ENCODE data around the gene S100A8. TPM values are rescaled to one million over a fixed set of nuclear protein-coding genes. Genes with fewer than 3 reads are reported as not detected.

Gene S100A8
- total RNA-seq, 1 experiment from 2014 or later, result not detected

- no TSS peak for BruUV-seq (replicated peaks)
- Histone ChIP-seq H3K4me1 (ENCODE audit: control insufficient read depth, insufficient read depth, low read length) (no peaks in the 10 kb centered on the region), H3K4me3 (ENCODE audit: low read depth in 2 of 2, low read length in 2 of 2) (no peak overlapping the region), H3K27me3 (ENCODE audit: control insufficient read depth, insufficient read depth, low read length) (peaks cover 14% of the 10 kb centered on the region), H3K36me3 (ENCODE audit: control insufficient read depth, insufficient read depth, low read length) (no peaks in the 10 kb centered on the region), H3K27ac (ENCODE audit: low read length) (no peak overlapping the region), H3K9me3 (ENCODE audit: control insufficient read depth, insufficient read depth, low read depth, low read length) (no peaks in the 10 kb centered on the region)
- in situ Hi-C loops (cut with HindIII; ENCODE audit: low pct_unique_long_range_greater_than_20kb, low sequenced_read_pairs) (no loop called here), intact Hi-C loops (cut with micrococcal nuclease; ENCODE audit: unreplicated experiment) (no loop called here)
- no peak for DNase-seq (ENCODE audit: low read depth, low spot score)
- TF ChIP-seq TCF7L2 (IDR thresholded peaks at IDR 0.05; ENCODE audit: low read depth, low read length), result no peak
- TF ChIP-seq CTCF (IDR thresholded peaks at IDR 0.05), result no peak
- no peak for TF ChIP-seq SIN3A (IDR thresholded peaks at IDR 0.05; ENCODE audit: borderline replicate concordance, insufficient read depth, low read depth, low read length)
- no peak for TF ChIP-seq POLR2AphosphoS5 (IDR thresholded peaks at IDR 0.05; ENCODE audit: low read depth, low read length)
- no peak for TF ChIP-seq REST (IDR thresholded peaks at IDR 0.05; ENCODE audit: insufficient read depth in 1 of 2, low read depth in 2 of 2, low read length in 1 of 2)
- no peak for ATAC-seq
- POLR2A ChIA-PET, result no interaction called here
- CTCF ChIA-PET, result no interaction called here
Observed at GRCh38 chr1:153379591-153379990, 11.3 kb downstream of the S100A8 start.

- peaks cover 16% of the 10 kb centered on the region for H3K27me3 ChIP-seq (ENCODE audit: control insufficient read depth, insufficient read depth, low read length)
- H3K4me1 ChIP-seq (ENCODE audit: control insufficient read depth, insufficient read depth, low read length), result no peaks in the 10 kb centered on the region
- intact Hi-C loops (cut with micrococcal nuclease; ENCODE audit: unreplicated experiment), result no loop called here
- DNase-seq (ENCODE audit: low read depth, low spot score), result no peak
- no peak for ATAC-seq
- no peak within 1 kb of the TSS for H3K27ac ChIP-seq (ENCODE audit: low read length)
- TF ChIP-seq CTCF (IDR thresholded peaks at IDR 0.05) (no peak), POLR2AphosphoS5 (IDR thresholded peaks at IDR 0.05; ENCODE audit: low read depth, low read length) (no peak), SIN3A (IDR thresholded peaks at IDR 0.05; ENCODE audit: borderline replicate concordance, insufficient read depth, low read depth, low read length) (no peak), REST (IDR thresholded peaks at IDR 0.05; ENCODE audit: insufficient read depth in 1 of 2, low read depth in 2 of 2, low read length in 1 of 2) (no peak), TCF7L2 (IDR thresholded peaks at IDR 0.05; ENCODE audit: low read depth, low read length) (no peak)
- ChIA-PET POLR2A (no interaction called here), CTCF (no interaction called here)
- H3K36me3 ChIP-seq (ENCODE audit: control insufficient read depth, insufficient read depth, low read length), result no peaks in the 10 kb centered on the region
- in situ Hi-C loops (cut with HindIII; ENCODE audit: low pct_unique_long_range_greater_than_20kb, low sequenced_read_pairs), result no loop called here
- H3K9me3 ChIP-seq (ENCODE audit: control insufficient read depth, insufficient read depth, low read depth, low read length), result no peaks in the 10 kb centered on the region
- BruUV-seq (replicated peaks), result no TSS peak
- H3K4me3 ChIP-seq (ENCODE audit: low read depth in 2 of 2, low read length in 2 of 2), result no peak within 1 kb of the TSS
Observed at GRCh38 chr1:153375511-153375910, 15.4 kb downstream of the S100A8 start, which contains the start of gene S100A12. S100A12 (minus strand) TSS chr1:153375621; CDS start chr1:153374592, 1,029 bp downstream.
